Measurements from ENCODE around the gene ZNF593OS.

Gene ZNF593OS

GRCh38 chr1:26160527-26161414 is 10.9 kb downstream of the ZNF593OS start:
- DNase-seq: peak in 1 of 56 donors; percentile 41

- DNase-seq: no peak
Observed at GRCh38 chr1:26159743-26160039, 11.9 kb downstream of the ZNF593OS start.

GRCh38 chr1:26158908-26159742 is 12.5 kb downstream of the ZNF593OS start, which contains the start of gene FAM110D:
Gene FAM110D (plus strand): TSS chr1:26159079. CDS start chr1:26161292, 2,213 bp downstream.
- DNase-seq: no peak

GRCh38 chr1:26158271-26158907 is 13.2 kb downstream of the ZNF593OS start:
- DNase-seq: no peak

- peak in 6 of 56 donors; percentile 3 to 43 (median 28) for DNase-seq
Observed at GRCh38 chr1:26156285-26157038, 15.2 kb downstream of the ZNF593OS start.

- no peak for DNase-seq
Observed at GRCh38 chr1:26155370-26156284, 16.0 kb downstream of the ZNF593OS start.

GRCh38 chr1:26154750-26155149 is 16.9 kb downstream of the ZNF593OS start:
- DNase-seq: no peak

- no peak for DNase-seq
Observed at GRCh38 chr1:26153966-26154532, 17.6 kb downstream of the ZNF593OS start.

- no peak for DNase-seq
Observed at GRCh38 chr1:26148887-26149286, 22.7 kb downstream of the ZNF593OS start.

- DNase-seq: no peak
Observed at GRCh38 chr1:26145960-26146294, 25.7 kb downstream of the ZNF593OS start.

- DNase-seq: peak in 48 of 56 donors; percentile 24 to 92 (median 59)
Observed at GRCh38 chr1:26145041-26145959, 26.3 kb downstream of the ZNF593OS start.

- no peak for DNase-seq
Observed at GRCh38 chr1:26142159-26142558, 29.5 kb downstream of the ZNF593OS start.

- no peak for DNase-seq
Observed at GRCh38 chr1:26138974-26139558, 32.6 kb downstream of the ZNF593OS start.

GRCh38 chr1:26134466-26134865 is 37.2 kb downstream of the ZNF593OS start:
- DNase-seq: no peak

- no peak for DNase-seq
Observed at GRCh38 chr1:26132834-26133167, 38.8 kb downstream of the ZNF593OS start.

- peak in 6 of 56 donors; percentile 5 to 37 (median 22) for DNase-seq
Observed at GRCh38 chr1:26132128-26132833, 39.4 kb downstream of the ZNF593OS start.

- DNase-seq: no peak
Observed at GRCh38 chr1:26130695-26131094, 40.9 kb downstream of the ZNF593OS start.

- DNase-seq: no peak
Observed at GRCh38 chr1:26129778-26130177, 41.9 kb downstream of the ZNF593OS start.

Data from nucleus accumbens (tissue), 56 donors.